Keratinocyte (primary cell): Measurements from ENCODE around the gene UPK1A. TPM values are rescaled to one million over a fixed set of nuclear protein-coding genes. Genes with fewer than 3 reads are reported as not detected.

Experiments
- DNase-seq: peaks from one replicate; pipeline ENCODE4 v3.0.0-alpha.2; 2011; ENCODE audit warnings: low read depth, missing footprints, low spot score
- FAIRE-seq: peaks from 2 replicates; lab custom pipeline; 2011; peaks lifted over from hg19 to GRCh38; lab: Jason Lieb, UNC
- H2AFZ ChIP-seq: 2 replicates; pipeline ENCODE4 v1.6.0; 2012; ENCODE audit warnings: low read length, control low read depth, inconsistent platforms; ENCODE audit not compliant: control insufficient read depth
- H3K27ac ChIP-seq: 2 replicates; pipeline ENCODE4 v1.5.1; 2011; ENCODE audit warnings: low read length; ENCODE audit not compliant: control insufficient read depth, insufficient read depth
- H3K27me3 ChIP-seq: 3 replicates; pipeline ENCODE4 v1.6.0; 2011; ENCODE audit warnings: low read length; ENCODE audit not compliant: control insufficient read depth, insufficient read depth; ENCODE audit errors: extremely low read depth
- H3K36me3 ChIP-seq, 2 experiments: 2 replicates in 1 of 2; 3 replicates in 1 of 2; pipeline ENCODE4 v1.5.1; 2011; ENCODE audit warnings: low read length in 2 of 2, mild to moderate bottlenecking in 1 of 2; ENCODE audit not compliant: control insufficient read depth in 2 of 2, insufficient read depth in 2 of 2; ENCODE audit errors: extremely low read depth in 1 of 2
- H3K4me1 ChIP-seq: 3 replicates; pipeline ENCODE4 v1.5.1; 2011; ENCODE audit warnings: low read length; ENCODE audit not compliant: control insufficient read depth, insufficient read depth; ENCODE audit errors: extremely low read depth
- H3K4me2 ChIP-seq: 3 replicates; pipeline ENCODE4 v1.6.0; 2011; ENCODE audit warnings: low read depth, low read length; ENCODE audit not compliant: control insufficient read depth, insufficient read depth; ENCODE audit errors: extremely low read depth
- H3K4me3 ChIP-seq, 3 experiments: fragments of 200-600 bp in 1 of 3; sonication (generic) in 1 of 3; 2 replicates in 2 of 3; 3 replicates in 1 of 3; pipeline ENCODE4 v1.5.1; 2011 to 2016; ENCODE audit warnings: low read length in 3 of 3, mild to moderate bottlenecking in 3 of 3, control low read depth in 2 of 3, inconsistent platforms in 1 of 3, low read depth in 1 of 3, mixed read lengths in 1 of 3, mixed run types in 1 of 3, moderate library complexity in 1 of 3; ENCODE audit not compliant: control insufficient read depth in 2 of 3, insufficient read depth in 2 of 3; ENCODE audit errors: extremely low read depth in 1 of 3
- H3K79me2 ChIP-seq: 2 replicates; pipeline ENCODE4 v1.6.0; 2012; ENCODE audit warnings: low read length; ENCODE audit not compliant: control insufficient read depth, insufficient read depth
- H3K9ac ChIP-seq: 3 replicates; pipeline ENCODE4 v1.6.0; 2011; ENCODE audit warnings: low read length; ENCODE audit not compliant: control insufficient read depth, insufficient read depth; ENCODE audit errors: extremely low read depth
- H3K9me1 ChIP-seq: 3 replicates; pipeline ENCODE4 v1.6.0; 2011; ENCODE audit warnings: low read length; ENCODE audit not compliant: control insufficient read depth, insufficient read depth; ENCODE audit errors: extremely low read depth
- H3K9me3 ChIP-seq: 2 replicates; pipeline ENCODE4 v1.5.1; 2012; ENCODE audit warnings: low read depth, low read length; ENCODE audit not compliant: control insufficient read depth
- H4K20me1 ChIP-seq: 3 replicates; pipeline ENCODE4 v1.6.0; 2011; ENCODE audit warnings: low read length; ENCODE audit not compliant: control insufficient read depth, insufficient read depth; ENCODE audit errors: extremely low read depth
- CTCF ChIP-seq, 3 experiments: IDR thresholded peaks in 1 of 3; conservative IDR thresholded peaks in 1 of 3; optimal IDR thresholded peaks in 1 of 3; 2 replicates in 2 of 3; 3 replicates in 1 of 3; pipeline versions ENCODE3 to v1.5.1; 2011; ENCODE audit warnings: low read length in 3 of 3, mild to moderate bottlenecking in 3 of 3, moderate library complexity in 2 of 3, control low read depth in 1 of 3, inconsistent platforms in 1 of 3; ENCODE audit not compliant: insufficient read depth in 2 of 3; ENCODE audit errors: extremely low read depth in 1 of 3
- EZH2 ChIP-seq: IDR thresholded peaks from one replicate; pipeline ENCODE4 v1.6.1; 2012; ENCODE audit warnings: inconsistent platforms, mild to moderate bottlenecking, low read length, moderate library complexity
- dilution Hi-C: fragments of 300-500 bp; cut with MboI; formaldehyde crosslinking; loops from one replicate; pipeline ENCODE4 v1.7.0; 2020; ENCODE audit warnings: low sequenced_read_pairs; ENCODE audit not compliant: extremely low pct_ligation_motif_present
- polyA plus RNA-seq, 5 experiments: library from polyadenylated mRNA; depleted of rRNA in 3 of 5; stranded (reverse) in 3 of 5; stranded (forward) in 1 of 5; unstranded in 1 of 5; fragments of >200 nt; gene quantifications; 1 replicate in 1 of 5; 2 replicates in 3 of 5; 3 replicates in 1 of 5; pipeline versions ENCODE4 v1.2.1 to v1.2.3, GENCODE V29; 2011 to 2012; ENCODE audit warnings: missing spikeins in 2 of 5, low read depth in 1 of 5, low replicate concordance in 1 of 5

The UPK1A gene
- polyA plus RNA-seq, 1 donor (not counting 4 experiments of a cell fraction or from before 2014, with no cell fraction given), result 0.09 TPM

- Histone ChIP-seq H3K79me2 (peaks cover 19% of the 10 kb centered on the region), H3K27me3 (no peaks in the 10 kb centered on the region), H3K4me2 (peak overlapping the region; percentile 96), H2AFZ (peak overlapping the region; percentile 84), H4K20me1 (no peaks in the 10 kb centered on the region), H3K4me1 (peaks cover 19% of the 10 kb centered on the region), H3K36me3 (no peaks in the 10 kb centered on the region), H3K9me1 (no peaks in the 10 kb centered on the region), H3K9me3 (no peaks in the 10 kb centered on the region), H3K27ac (peak overlapping the region; percentile 46), H3K4me3 (peak overlapping the region; percentile 41 to 78 (median 73)), H3K9ac (peak overlapping the region; percentile 60)
- TF ChIP-seq CTCF (optimal IDR thresholded peaks at IDR 0.05 in 1 of 3, IDR thresholded peaks at IDR 0.05 in 1 of 3, conservative IDR thresholded peaks at IDR 0.05 in 1 of 3; ENCODE audit: extremely low read depth in 1 of 3, insufficient read depth in 2 of 3, low read length in 3 of 3) (no peak), EZH2 (no peak)
- FAIRE-seq, result no peak
- dilution Hi-C loops, result no loop called here
- no peak for DNase-seq
These were observed 21.2 kb upstream of the UPK1A start for GRCh38 chr19:35644987-35645679.

GRCh38 chr19:35645680-35646511 lies 20.4 kb upstream of the UPK1A start:
- no peak overlapping the region for H3K27ac ChIP-seq
- H2AFZ ChIP-seq, result no peak overlapping the region
- H3K79me2 ChIP-seq, result peaks cover 25% of the 10 kb centered on the region
- no peaks in the 10 kb centered on the region for H3K9me3 ChIP-seq
- dilution Hi-C loops, result no loop called here
- no peak overlapping the region for H3K4me3 ChIP-seq
- H3K9me1 ChIP-seq, result no peaks in the 10 kb centered on the region
- peak overlapping the region; percentile 96 for H3K4me2 ChIP-seq
- FAIRE-seq (no peak), DNase-seq (no peak)
- peaks cover 0 to 2% of the 10 kb centered on the region in 2 experiments for H3K36me3 ChIP-seq
- peaks cover 19% of the 10 kb centered on the region for H3K4me1 ChIP-seq
- no peaks in the 10 kb centered on the region for H3K27me3 ChIP-seq
- no peak for TF ChIP-seq EZH2
- no peak for TF ChIP-seq CTCF (optimal IDR thresholded peaks at IDR 0.05 in 1 of 3, IDR thresholded peaks at IDR 0.05 in 1 of 3, conservative IDR thresholded peaks at IDR 0.05 in 1 of 3; ENCODE audit: extremely low read depth in 1 of 3, insufficient read depth in 2 of 3, low read length in 3 of 3)
- H4K20me1 ChIP-seq, result no peaks in the 10 kb centered on the region
- no peak overlapping the region for H3K9ac ChIP-seq
